IMR-90 (cell line): ENCODE measurements around the gene SDC3. TPM values are rescaled to one million over a fixed set of nuclear protein-coding genes. Genes with fewer than 3 reads are reported as not detected.

Experiments used
- ATAC-seq: fragments of 200-7000 bp; cut with Tn5 transposase; 2 replicates; pipeline ENCODE4 v1.9.1; 2020; ENCODE audit warnings: low read depth, mild to moderate bottlenecking, moderate library complexity
- BruUV-seq: library from RNA; stranded (reverse); fragments of 400-500 nt; replicated peaks from 2 replicates; lab custom pipeline; 2021; lab: Mats Ljungman, UMichigan
- CTCF ChIA-PET: fragments of 300-600 bp; formaldehyde crosslinking; extraction: SDS; loops from one replicate; lab custom pipeline; 2021; ENCODE audit warnings: antibody characterized with exemption; lab: Yijun Ruan, JAX
- POLR2A ChIA-PET: fragments of 300-600 bp; sonication (Branson Sonifier 250); formaldehyde crosslinking; loops from one replicate; lab custom pipeline; 2022; ENCODE audit warnings: antibody characterized with exemption; ENCODE audit not compliant: unreplicated experiment; lab: Charles Lee
- DNase-seq: peaks from one replicate; pipeline ENCODE4 v3.0.0; 2013
- H2AFZ ChIP-seq: replicated peaks from 2 replicates; pipeline ENCODE3; 2013; ENCODE audit warnings: low read length, mild to moderate bottlenecking; ENCODE audit not compliant: poor library complexity
- H2AK5ac ChIP-seq: 2 replicates; pipeline ENCODE4 v1.6.1; 2013; ENCODE audit warnings: low read depth, low read length, inconsistent platforms
- H2AK9ac ChIP-seq: replicated peaks from 2 replicates; pipeline ENCODE3; 2013; ENCODE audit warnings: mild to moderate bottlenecking, low read depth, low read length, moderate library complexity; ENCODE audit not compliant: poor library complexity
- H2BK120ac ChIP-seq: 2 replicates; pipeline ENCODE4 v1.6.1; 2013; ENCODE audit warnings: low read depth, low read length, inconsistent platforms
- H2BK15ac ChIP-seq: 3 replicates; pipeline ENCODE4 v1.6.1; 2013; ENCODE audit warnings: low read depth, low read length, inconsistent platforms
- H2BK20ac ChIP-seq: 2 replicates; pipeline ENCODE4 v1.6.1; 2013; ENCODE audit warnings: low read depth, mild to moderate bottlenecking, inconsistent platforms, low read length, moderate library complexity
- H2BK5ac ChIP-seq: 2 replicates; pipeline ENCODE4 v1.6.1; 2013; ENCODE audit warnings: mild to moderate bottlenecking, low read depth, low read length, inconsistent platforms; ENCODE audit not compliant: poor library complexity, severe bottlenecking
- H3K14ac ChIP-seq: replicated peaks from 2 replicates; pipeline ENCODE4 v1.6.1; 2013; ENCODE audit warnings: low read depth, low read length, inconsistent platforms
- H3K18ac ChIP-seq: 2 replicates; pipeline ENCODE4 v1.6.1; 2013; ENCODE audit warnings: low read depth, low read length, control low read depth
- H3K23ac ChIP-seq: 2 replicates; pipeline ENCODE4 v1.6.1; 2013; ENCODE audit warnings: low read depth, low read length, inconsistent platforms
- H3K27ac ChIP-seq: 2 replicates; pipeline ENCODE4 v1.5.1; 2013; ENCODE audit warnings: mild to moderate bottlenecking, control low read depth, low read length; ENCODE audit not compliant: insufficient read depth
- H3K27me3 ChIP-seq: 2 replicates; pipeline ENCODE4 v1.6.1; 2013; ENCODE audit warnings: low read length; ENCODE audit not compliant: control insufficient read depth, insufficient read depth
- H3K36me3 ChIP-seq: 2 replicates; pipeline ENCODE4 v1.6.1; 2013; ENCODE audit warnings: low read length, mixed read lengths; ENCODE audit not compliant: control insufficient read depth, insufficient read depth
- H3K4ac ChIP-seq: 2 replicates; pipeline ENCODE4 v1.6.1; 2013; ENCODE audit warnings: low read depth, low read length, inconsistent platforms
- H3K4me1 ChIP-seq: 2 replicates; pipeline ENCODE4 v1.6.1; 2013; ENCODE audit warnings: low read length, mixed read lengths; ENCODE audit not compliant: control insufficient read depth, insufficient read depth
- H3K4me2 ChIP-seq: 2 replicates; pipeline ENCODE4 v1.6.1; 2013; ENCODE audit warnings: low read depth, mild to moderate bottlenecking, control low read depth, low read length, moderate library complexity
- H3K4me3 ChIP-seq: 2 replicates; pipeline ENCODE4 v1.5.1; 2013; ENCODE audit warnings: low read depth, mild to moderate bottlenecking, control low read depth, low read length, moderate library complexity; ENCODE audit not compliant: insufficient read depth
- H3K56ac ChIP-seq: 2 replicates; pipeline ENCODE4 v1.6.1; 2013; ENCODE audit warnings: low read length, inconsistent platforms; ENCODE audit not compliant: insufficient read depth; ENCODE audit errors: extremely low read depth
- H3K79me1 ChIP-seq, 2 experiments: 2 replicates each; pipeline ENCODE4 v1.6.1; 2013; ENCODE audit warnings: low read length in 2 of 2, inconsistent platforms in 1 of 2, low read depth in 1 of 2
- H3K9ac ChIP-seq: 2 replicates; pipeline ENCODE4 v1.6.1; 2013; ENCODE audit warnings: low read depth, low read length, control low read depth
- H3K9me1 ChIP-seq: 2 replicates; pipeline ENCODE4 v1.6.1; 2013; ENCODE audit warnings: low read length, inconsistent platforms; ENCODE audit not compliant: insufficient read depth
- H3K9me3 ChIP-seq: 2 replicates; pipeline ENCODE4 v1.6.1; 2013; ENCODE audit warnings: low read length; ENCODE audit not compliant: control insufficient read depth, insufficient read depth
- H4K20me1 ChIP-seq: 2 replicates; pipeline ENCODE4 v1.6.1; 2013; ENCODE audit warnings: low read length, inconsistent platforms; ENCODE audit not compliant: insufficient read depth
- H4K5ac ChIP-seq: 2 replicates; pipeline ENCODE4 v1.6.1; 2013; ENCODE audit warnings: mild to moderate bottlenecking, low read depth, low read length, control low read depth
- H4K8ac ChIP-seq, 2 experiments: 2 replicates each; pipeline ENCODE4 v1.6.1; 2013; ENCODE audit warnings: low read depth in 2 of 2, low read length in 2 of 2, control low read depth in 1 of 2, inconsistent platforms in 1 of 2
- H4K91ac ChIP-seq: 2 replicates; pipeline ENCODE4 v1.6.1; 2013; ENCODE audit warnings: low read depth, low read length, inconsistent platforms; ENCODE audit not compliant: insufficient read depth
- FOS ChIP-seq: fragments of 150-350 bp; IDR thresholded peaks from 2 replicates; pipeline ENCODE4 v1.6.1; 2016; ENCODE audit warnings: low read depth, low read length
- WGBS, 2 experiments: methylation state at CpG; one replicate each; pipeline versions ENCODE4 v1.1.5 to v1.1.7; 2013; ENCODE audit warnings: missing lambda C conversion rate in 2 of 2; ENCODE audit not compliant: insufficient read length in 1 of 2; ENCODE audit errors: extremely low coverage in 2 of 2; 5-methylcytosine and 5-hydroxymethylcytosine counted together
- dilution Hi-C: fragments of 300-500 bp; cut with HindIII; formaldehyde crosslinking; loops from one replicate; pipeline ENCODE4 v1.14.3; 2018; ENCODE audit warnings: low sequenced_read_pairs; ENCODE audit not compliant: unreplicated experiment
- in situ Hi-C: fragments of 300-500 bp; cut with MboI; formaldehyde crosslinking; loops from 3 replicates; pipeline ENCODE4 v1.14.3; 2019; ENCODE audit warnings: low sequenced_read_pairs, inconsistent platforms, mixed read lengths
- intact Hi-C: fragments of 100-400 bp; cut with micrococcal nuclease; formaldehyde crosslinking; loops from 2 replicates; pipeline ENCODE4 v1.10.0; 2022
- polyA plus RNA-seq, 3 experiments: library from polyadenylated mRNA; depleted of rRNA; stranded (reverse); fragments of >200 nt; gene quantifications; 2 replicates each; pipeline ENCODE4 v1.2.3, GENCODE V29; 2012; ENCODE audit warnings: low replicate concordance in 1 of 3
- total RNA-seq: library from RNA; depleted of rRNA; stranded (reverse); fragments of >200 nt; gene quantifications from 2 replicates; pipeline ENCODE4 v1.2.3, GENCODE V29; 2012

SDC3 gene
- total and polyA plus RNA-seq, 2 of the 4 experiments (the other 2 are of a cell fraction): 13.1 to 71.5 TPM

DNA sequence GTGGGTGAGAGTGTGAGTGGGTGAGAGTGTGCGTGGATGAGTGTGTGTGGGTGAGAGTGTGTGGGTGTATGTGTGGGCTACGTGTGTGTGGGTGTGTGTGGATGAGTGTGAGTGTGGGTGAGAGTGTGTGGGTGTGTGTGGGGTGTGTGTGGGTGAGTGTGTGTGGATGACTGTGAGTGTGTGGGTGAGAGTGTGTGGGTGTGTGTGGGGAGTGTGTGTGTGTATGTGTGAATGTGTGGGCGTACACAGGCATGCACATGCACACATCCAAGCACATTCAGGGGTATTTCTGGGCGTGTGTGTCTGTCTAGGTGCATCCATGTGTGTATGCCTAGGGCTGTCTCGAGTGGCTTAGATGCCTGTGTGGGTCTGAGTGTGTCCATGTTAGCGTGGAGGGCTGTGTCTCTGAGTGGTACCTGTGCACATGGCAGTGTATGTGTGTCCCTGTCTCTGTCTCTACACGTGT lies 14.0 kb downstream of the SDC3 start:
- Histone ChIP-seq H3K27me3 (no peaks in the 10 kb centered on the region), H3K14ac (no peak overlapping the region), H3K79me1 (peaks cover 46 to 92% of the 10 kb centered on the region in 2 experiments), H3K27ac (no peak overlapping the region), H2AK5ac (peak overlapping the region; percentile 84), H2BK120ac (no peak overlapping the region), H4K20me1 (peaks cover 85% of the 10 kb centered on the region), H3K9ac (no peak overlapping the region), H4K5ac (no peak overlapping the region), H3K9me1 (peaks cover 38% of the 10 kb centered on the region), H2AFZ (no peak overlapping the region), H3K9me3 (no peaks in the 10 kb centered on the region), H3K23ac (0 out of 2 replicates have a peak overlapping the region, but pooled peaks have one; percentile 20), H2AK9ac (peak overlapping the region; percentile 24), H2BK15ac (no peak overlapping the region), H3K36me3 (no peaks in the 10 kb centered on the region), H3K4ac (no peak overlapping the region), H4K8ac (peak overlapping the region in 1 of 2 experiments; percentile 20; a peak in 1 of 4 replicates), H3K56ac (no peak overlapping the region), H2BK20ac (no peak overlapping the region), H3K4me3 (no peak overlapping the region), H4K91ac (no peak overlapping the region), H2BK5ac (peak overlapping the region; percentile 61), H3K4me1 (peaks cover 34% of the 10 kb centered on the region), H3K4me2 (no peak overlapping the region), H3K18ac (no peak overlapping the region)
- CTCF ChIA-PET: no interaction called here
- ATAC-seq (no peak), DNase-seq (no peak)
- dilution Hi-C loops: no loop called here
- 75% methylated on average over 4 of the region's 7 CpGs; no CpG with 5 or more reads in 1 of the 2 experiments for WGBS, 2 experiments
- BruUV-seq: no TSS peak
- in situ Hi-C loops: no loop called here
- POLR2A ChIA-PET: no interaction called here
- intact Hi-C loops: no loop called here
- no peak for TF ChIP-seq FOS
